ENCODE measurements around the gene GPR55.

Gene GPR55

GRCh38 chr2:230934231-230935129, 9.4 kb upstream of the GPR55 start:
- DNase-seq, result no peak

- DNase-seq, result no peak
Observed at GRCh38 chr2:230933521-230934180, 8.6 kb upstream of the GPR55 start.

- DNase-seq, result no peak
Observed at GRCh38 chr2:230932556-230933511, 7.8 kb upstream of the GPR55 start.

DNA sequence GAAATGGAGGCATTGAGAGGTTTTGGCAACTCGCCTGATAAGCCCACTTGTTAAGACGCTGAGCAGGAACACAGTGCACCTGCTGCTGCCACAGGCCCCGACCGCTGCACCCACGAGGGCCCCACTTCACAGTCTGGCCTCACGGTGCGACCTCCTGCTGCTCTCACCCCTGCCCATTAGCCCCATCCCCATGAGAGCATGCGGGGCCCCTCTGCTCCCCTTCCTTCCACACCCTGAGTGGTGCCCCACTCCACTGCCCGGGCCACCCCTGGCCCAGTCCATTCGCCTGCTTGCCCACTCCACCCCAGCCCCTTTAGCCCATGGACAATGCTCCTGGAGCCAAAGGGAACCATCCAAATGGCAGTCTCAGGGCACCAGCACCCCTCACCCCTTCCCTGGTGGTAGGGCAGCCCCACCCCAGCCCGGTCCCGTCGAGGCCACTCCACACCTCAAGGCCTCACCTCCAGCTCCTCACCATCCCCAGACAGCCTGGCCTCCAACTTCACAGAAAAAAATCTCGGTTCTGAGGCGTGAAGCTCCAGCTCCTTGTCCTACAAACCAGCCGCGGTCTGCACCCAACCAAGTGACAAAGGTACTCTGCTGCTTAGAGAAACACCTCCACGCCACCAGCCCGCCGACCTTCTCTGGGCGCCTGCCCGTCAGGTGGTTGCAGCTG, 6.7 kb upstream of the GPR55 start:
- DNase-seq, result no peak

GRCh38 chr2:230930928-230931555, 6.0 kb upstream of the GPR55 start:
- DNase-seq, result no peak

GRCh38 chr2:230930149-230930780, 5.2 kb upstream of the GPR55 start:
- no peak for DNase-seq

DNA sequence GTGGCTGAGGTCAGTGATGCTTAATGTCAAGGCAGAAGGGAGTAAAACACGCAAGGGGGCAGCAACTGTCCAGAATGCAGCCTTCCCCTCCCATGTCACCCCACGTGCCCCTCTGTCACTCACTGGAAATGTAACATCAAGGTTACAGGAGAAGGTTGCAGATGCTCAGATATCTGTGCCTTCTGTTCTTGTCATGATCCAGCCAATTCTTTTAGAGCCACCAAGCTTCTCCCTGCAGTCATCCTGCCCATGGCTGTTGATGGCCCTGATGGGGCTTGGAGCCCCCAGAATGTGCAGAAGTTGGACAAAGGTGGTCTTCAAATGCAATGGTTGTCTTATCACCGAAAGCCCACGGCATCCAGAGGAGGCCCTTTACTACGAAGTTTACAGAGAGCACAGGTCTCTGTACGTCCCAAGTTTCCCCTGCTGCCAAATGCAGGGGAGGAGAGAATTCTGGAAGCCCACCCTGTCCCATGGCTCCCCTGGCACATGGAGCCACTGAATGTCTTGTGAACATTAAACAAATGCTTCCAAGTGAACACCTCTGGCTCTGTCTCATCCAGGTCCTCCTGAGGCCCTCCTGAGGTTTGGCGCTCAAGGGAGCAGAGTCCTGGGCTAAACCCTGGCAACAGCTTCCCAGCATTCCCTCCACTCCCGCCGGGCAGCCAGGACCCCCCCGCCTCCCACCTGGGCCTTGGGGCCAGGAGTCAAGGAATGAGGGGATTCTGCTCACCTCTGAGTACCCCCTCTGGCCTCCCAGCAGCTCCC, 4.5 kb upstream of the GPR55 start:
- no peak for DNase-seq

- no peak for DNase-seq
Observed at GRCh38 chr2:230928701-230929380, 3.8 kb upstream of the GPR55 start.

- DNase-seq, result no peak
Observed at GRCh38 chr2:230927711-230928341, 2.8 kb upstream of the GPR55 start.

- no peak for DNase-seq
Observed at GRCh38 chr2:230925879-230926765, 1.1 kb upstream of the GPR55 start.

GRCh38 chr2:230925443-230925878, 419 bp upstream of the GPR55 start:
- DNase-seq, result no peak

DNA sequence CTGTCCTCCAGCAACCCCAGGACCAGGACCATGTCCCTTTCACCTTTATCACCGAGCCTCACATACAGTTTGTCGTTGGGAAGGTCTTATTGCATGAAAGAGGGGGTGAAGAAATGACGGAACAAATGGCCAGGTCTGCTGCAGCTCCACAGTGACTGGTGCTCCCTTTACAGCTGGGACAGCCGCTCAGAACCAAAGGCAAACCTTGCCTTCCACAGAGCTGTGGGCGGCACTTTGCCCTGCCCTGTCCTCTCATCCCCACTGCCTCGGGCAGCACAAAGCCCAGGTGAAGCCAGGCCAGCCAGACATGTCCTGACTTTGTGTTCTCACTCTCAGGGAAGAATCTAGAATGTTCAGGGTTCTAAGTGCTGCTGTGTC, 961 bp downstream of the GPR55 start:
- DNase-seq, result no peak

DNA sequence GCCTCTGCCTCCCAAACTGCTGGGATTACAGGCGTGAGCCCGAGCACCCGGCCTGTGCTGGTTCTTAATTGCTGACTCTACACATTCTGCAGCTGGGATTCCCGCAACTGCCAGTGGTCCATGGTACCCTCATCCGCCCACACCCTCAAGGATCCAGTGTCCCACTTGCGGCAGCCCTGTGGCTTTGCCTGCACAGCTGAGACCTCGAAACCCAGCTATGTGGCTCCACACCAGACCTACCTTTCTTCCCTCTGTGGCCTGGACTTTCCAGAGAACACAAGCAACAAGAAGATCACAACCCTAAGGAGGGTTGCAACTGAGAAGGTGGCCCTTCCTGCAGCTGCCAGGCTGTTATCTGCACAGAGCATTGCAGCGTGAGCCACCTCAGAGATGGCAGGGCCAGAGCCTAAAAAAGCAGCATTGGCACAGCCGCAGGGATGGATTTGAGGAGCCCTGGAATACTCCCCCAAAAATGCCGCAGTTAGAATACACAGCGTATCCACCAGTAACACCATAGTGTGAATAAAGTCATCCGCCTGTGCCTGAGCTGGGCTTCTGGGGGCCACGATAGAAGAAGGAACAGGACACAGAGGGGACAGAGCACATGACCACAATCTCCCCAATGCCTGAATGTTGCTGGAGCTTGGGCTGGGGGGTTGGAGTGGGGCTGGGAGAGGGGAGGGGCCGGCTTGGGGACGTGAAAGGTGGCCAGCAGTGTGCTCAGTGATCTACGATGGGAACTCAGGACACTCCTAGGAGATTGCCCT, 1.9 kb downstream of the GPR55 start:
- DNase-seq, result no peak

GRCh38 chr2:230921806-230922595, 3.0 kb downstream of the GPR55 start:
- DNase-seq, result no peak

GRCh38 chr2:230920167-230920566, 4.9 kb downstream of the GPR55 start:
- DNase-seq, result no peak

DNA sequence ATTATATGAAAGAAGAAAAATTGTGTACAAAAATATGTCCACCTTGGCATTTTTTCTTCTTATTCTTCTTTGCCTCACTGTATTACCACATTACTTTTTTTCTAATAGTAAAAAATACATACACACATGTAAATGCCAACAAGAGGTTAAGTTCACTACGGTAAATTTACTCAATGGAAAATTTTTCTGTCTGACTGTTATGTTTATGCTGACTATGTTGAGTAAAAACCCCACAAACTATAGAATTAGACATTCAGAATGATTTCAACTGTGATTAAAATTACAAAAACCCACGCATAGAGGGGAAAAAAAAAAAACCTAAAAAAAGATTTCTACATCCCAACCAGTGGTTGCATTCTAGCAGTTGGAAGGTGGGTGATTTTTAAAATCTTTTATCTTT, 5.4 kb downstream of the GPR55 start:
- DNase-seq, result no peak

- no peak for DNase-seq
Observed at GRCh38 chr2:230919240-230919639, 5.8 kb downstream of the GPR55 start.

All from T1000 (cell line).